Muscle of leg (tissue), 11 donors: ENCODE measurements around the gene TIMM22. TPM values are rescaled to one million over a fixed set of nuclear protein-coding genes. Genes with fewer than 3 reads are reported as not detected.

Experiments used
- DNase-seq: peaks from one replicate; pipeline ENCODE4 v3.0.0; 2013
- H3K27ac ChIP-seq: one replicate; pipeline ENCODE4 v1.5.1; 2013; ENCODE audit warnings: mild to moderate bottlenecking, low read length, control low read depth
- H3K27me3 ChIP-seq: one replicate; pipeline ENCODE4 v1.6.1; 2013; ENCODE audit warnings: low read length; ENCODE audit not compliant: control insufficient read depth, insufficient read depth
- H3K36me3 ChIP-seq: one replicate; pipeline ENCODE4 v1.6.1; 2013; ENCODE audit warnings: low read length; ENCODE audit not compliant: control insufficient read depth, insufficient read depth
- H3K4me1 ChIP-seq: one replicate; pipeline ENCODE4 v1.6.1; 2013; ENCODE audit warnings: low read length; ENCODE audit not compliant: control insufficient read depth, insufficient read depth
- H3K4me3 ChIP-seq: one replicate; pipeline ENCODE4 v1.5.1; 2013; ENCODE audit warnings: low read length, control low read depth
- H3K9me3 ChIP-seq: replicated peaks from 2 replicates; pipeline ENCODE4 v1.6.1; 2013; ENCODE audit warnings: low read depth, low read length; ENCODE audit not compliant: control insufficient read depth
- WGBS: methylation state at CpG from one replicate; pipeline ENCODE4 v1.1.5; 2013; ENCODE audit warnings: missing lambda C conversion rate; ENCODE audit not compliant: insufficient coverage; 5-methylcytosine and 5-hydroxymethylcytosine counted together
- polyA plus RNA-seq, 8 donors: library from polyadenylated mRNA; unstranded; fragments of 120-200 nt; gene quantifications; one replicate each; pipeline versions ENCODE4 v1.2.1 to v1.2.3, GENCODE V29; 2013; ENCODE audit warnings: inconsistent platforms in 1 of 8, low replicate concordance in 1 of 8; ENCODE audit not compliant: insufficient read length in 8 of 8, insufficient read depth in 1 of 8
- total RNA-seq: library from RNA; stranded (reverse); fragments of 120-200 nt; gene quantifications from one replicate; pipeline ENCODE4 v1.2.4, GENCODE V29; 2013

TIMM22 gene
- total and polyA plus RNA-seq, 9 donors: 14.9 to 17.8 (median 16.4) TPM

GRCh38 chr17:1007310-1008007 is 10.5 kb downstream of the TIMM22 start:
- no peak overlapping the region for H3K4me3 ChIP-seq
- 71% methylated on average over 15 of the region's 16 CpGs for WGBS
- peaks cover 80% of the 10 kb centered on the region for H3K36me3 ChIP-seq
- peaks cover 95% of the 10 kb centered on the region for H3K4me1 ChIP-seq
- H3K27me3 ChIP-seq: no peaks in the 10 kb centered on the region
- H3K27ac ChIP-seq: peak overlapping the region; percentile 87
- no peaks in the 10 kb centered on the region for H3K9me3 ChIP-seq
- no peak for DNase-seq

GRCh38 chr17:1008008-1008761 is 11.3 kb downstream of the TIMM22 start:
- WGBS: 47% methylated on average over 14 of the region's 21 CpGs
- Histone ChIP-seq H3K36me3 (peaks cover 80% of the 10 kb centered on the region), H3K4me3 (no peak overlapping the region), H3K27ac (peak overlapping the region; percentile 87), H3K9me3 (no peaks in the 10 kb centered on the region), H3K4me1 (peaks cover 95% of the 10 kb centered on the region), H3K27me3 (no peaks in the 10 kb centered on the region)
- DNase-seq: peak; percentile 95

GRCh38 chr17:1009229-1010085 is 12.5 kb downstream of the TIMM22 start:
- peak overlapping the region; percentile 87 for H3K27ac ChIP-seq
- no peaks in the 10 kb centered on the region for H3K9me3 ChIP-seq
- H3K36me3 ChIP-seq: peaks cover 69% of the 10 kb centered on the region
- no peak overlapping the region for H3K4me3 ChIP-seq
- peak; percentile 54 for DNase-seq
- peaks cover 83% of the 10 kb centered on the region for H3K4me1 ChIP-seq
- WGBS: 71% methylated on average over 6 of the region's 19 CpGs
- no peaks in the 10 kb centered on the region for H3K27me3 ChIP-seq

- H3K36me3 ChIP-seq: peaks cover 63% of the 10 kb centered on the region
- H3K4me3 ChIP-seq: no peak overlapping the region
- peak overlapping the region; percentile 29 for H3K27ac ChIP-seq
- H3K4me1 ChIP-seq: peaks cover 77% of the 10 kb centered on the region
- no peaks in the 10 kb centered on the region for H3K27me3 ChIP-seq
- no peak for DNase-seq
- no peaks in the 10 kb centered on the region for H3K9me3 ChIP-seq
- 57% methylated on average over 10 of the region's 10 CpGs for WGBS
Observed at GRCh38 chr17:1010086-1010450, 13.1 kb downstream of the TIMM22 start.

- Histone ChIP-seq H3K36me3 (peaks cover 62% of the 10 kb centered on the region), H3K27ac (no peak overlapping the region), H3K9me3 (no peaks in the 10 kb centered on the region), H3K4me1 (peaks cover 72% of the 10 kb centered on the region), H3K27me3 (no peaks in the 10 kb centered on the region), H3K4me3 (no peak overlapping the region)
- DNase-seq: no peak
- WGBS: 89% methylated on average over 11 of the region's 14 CpGs
Observed at GRCh38 chr17:1010586-1010985, 13.7 kb downstream of the TIMM22 start.

GRCh38 chr17:1011138-1011537 is 14.2 kb downstream of the TIMM22 start:
- Histone ChIP-seq H3K36me3 (peaks cover 56% of the 10 kb centered on the region), H3K9me3 (no peaks in the 10 kb centered on the region), H3K4me1 (peaks cover 66% of the 10 kb centered on the region), H3K27ac (no peak overlapping the region), H3K27me3 (no peaks in the 10 kb centered on the region), H3K4me3 (no peak overlapping the region)
- DNase-seq: no peak
- 75% methylated on average over 10 of the region's 10 CpGs for WGBS

- Histone ChIP-seq H3K36me3 (peaks cover 54% of the 10 kb centered on the region), H3K27me3 (no peaks in the 10 kb centered on the region), H3K9me3 (no peaks in the 10 kb centered on the region), H3K27ac (no peak overlapping the region), H3K4me3 (no peak overlapping the region), H3K4me1 (peaks cover 60% of the 10 kb centered on the region)
- DNase-seq: no peak
- 76% methylated on average over 30 of the region's 57 CpGs for WGBS
Observed at GRCh38 chr17:1011760-1012735, 15.1 kb downstream of the TIMM22 start.

- Histone ChIP-seq H3K4me3 (no peak overlapping the region), H3K27me3 (no peaks in the 10 kb centered on the region), H3K9me3 (no peaks in the 10 kb centered on the region), H3K36me3 (peaks cover 47% of the 10 kb centered on the region), H3K4me1 (peaks cover 50% of the 10 kb centered on the region), H3K27ac (no peak overlapping the region)
- 84% methylated on average over 15 of the region's 30 CpGs for WGBS
- DNase-seq: no peak
Observed at GRCh38 chr17:1012823-1013728, 16.1 kb downstream of the TIMM22 start.

- no peaks in the 10 kb centered on the region for H3K27me3 ChIP-seq
- H3K36me3 ChIP-seq: peaks cover 46% of the 10 kb centered on the region
- no peak overlapping the region for H3K4me3 ChIP-seq
- H3K9me3 ChIP-seq: no peaks in the 10 kb centered on the region
- H3K27ac ChIP-seq: no peak overlapping the region
- WGBS: 85% methylated on average over 9 of the region's 9 CpGs
- DNase-seq: no peak
- H3K4me1 ChIP-seq: peaks cover 49% of the 10 kb centered on the region
Observed at GRCh38 chr17:1013729-1014090, 16.8 kb downstream of the TIMM22 start.
